ENCODE measurements around the gene HENMT1.

Gene HENMT1

DNA sequence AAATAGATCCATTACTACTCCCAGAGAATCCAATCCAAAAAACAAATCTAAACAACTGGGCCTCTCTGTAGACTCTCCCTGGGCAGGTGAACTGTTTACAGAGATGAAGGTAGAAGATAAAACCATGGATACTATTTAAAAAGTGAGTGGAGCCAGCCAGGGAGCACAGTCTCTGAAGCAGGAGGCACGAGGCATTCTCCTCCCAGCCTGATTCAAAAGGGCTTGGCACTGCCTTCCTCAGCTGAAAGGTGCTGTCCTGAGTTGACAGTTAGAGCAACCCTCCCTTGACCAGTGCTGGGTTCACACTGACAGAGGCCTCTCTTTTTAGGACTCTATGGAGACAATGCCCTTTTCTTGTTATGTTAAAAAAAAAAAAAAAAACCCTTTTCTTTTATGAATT is 36.8 kb downstream of the HENMT1 start:
- DNase-seq: no peak

DNA sequence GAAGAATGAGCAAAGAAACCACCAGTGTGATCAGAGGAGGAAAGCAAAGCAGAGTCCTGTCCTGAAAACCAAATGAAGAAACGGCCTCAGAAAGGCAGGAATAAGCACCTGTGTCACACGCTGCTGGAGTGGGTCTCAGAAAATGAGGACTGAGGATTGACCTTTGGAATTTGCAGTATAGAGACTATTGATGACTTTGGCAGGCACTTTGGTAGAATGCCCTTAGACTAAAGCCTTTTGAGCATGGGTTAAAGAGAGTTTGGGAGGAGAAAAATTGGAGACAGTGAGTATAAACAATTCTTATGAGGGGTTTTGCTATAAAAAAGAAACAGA is 43.2 kb downstream of the HENMT1 start:
- DNase-seq: no peak

DNA sequence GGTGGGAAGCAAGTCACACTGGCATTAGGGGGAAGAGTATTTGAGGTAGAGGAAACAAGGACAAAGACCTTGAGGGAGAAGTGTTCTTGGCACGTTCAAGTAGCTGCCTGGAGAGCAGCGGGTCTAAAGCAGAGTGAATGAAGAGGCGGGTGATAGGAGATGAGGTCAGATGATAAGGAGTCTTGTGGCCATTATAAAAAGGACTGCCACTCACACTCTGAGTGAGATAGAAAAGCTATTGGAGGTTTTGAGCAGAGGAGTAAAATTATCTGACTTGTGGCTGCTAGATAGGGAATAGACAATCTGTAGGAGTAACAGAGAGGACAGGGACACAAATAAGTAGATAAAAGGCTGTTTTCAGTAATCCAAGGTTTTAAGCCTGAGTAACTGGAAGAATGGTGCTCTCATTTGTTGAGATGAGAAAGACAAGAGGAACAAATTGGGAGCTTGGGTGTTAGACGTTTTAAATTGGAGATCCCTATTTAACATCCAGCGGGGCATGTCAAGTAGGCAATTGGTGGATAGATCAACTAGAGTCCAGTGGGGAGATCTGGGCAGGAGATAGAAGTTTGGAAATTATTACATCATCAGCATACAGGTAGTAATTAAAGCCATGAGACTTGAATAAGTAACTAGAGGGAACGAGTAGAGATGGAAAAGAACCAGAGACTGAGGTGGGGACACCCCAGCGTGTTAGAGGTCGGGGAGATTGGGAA is 43.7 kb downstream of the HENMT1 start:
- DNase-seq: no peak

DNA sequence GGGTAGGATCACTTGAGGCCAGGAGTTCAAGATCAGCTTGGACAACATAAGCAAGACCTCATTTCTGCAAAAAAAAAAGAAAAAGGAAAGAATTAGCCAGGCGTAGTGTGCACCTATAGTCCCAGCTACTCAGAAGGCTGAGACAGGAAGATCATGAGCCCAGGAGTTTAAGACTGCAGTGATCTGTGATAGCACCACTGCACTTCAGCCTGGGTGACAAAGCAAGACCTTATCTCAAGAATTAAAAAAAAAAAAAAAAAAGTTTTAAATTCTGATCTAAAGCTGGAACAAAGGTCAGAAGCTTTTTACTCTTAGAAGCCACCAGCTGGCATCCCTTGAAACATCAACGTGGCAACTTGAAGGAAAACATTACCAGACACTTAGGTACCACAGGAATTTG is 45.3 kb downstream of the HENMT1 start:
- DNase-seq: no peak

DNA sequence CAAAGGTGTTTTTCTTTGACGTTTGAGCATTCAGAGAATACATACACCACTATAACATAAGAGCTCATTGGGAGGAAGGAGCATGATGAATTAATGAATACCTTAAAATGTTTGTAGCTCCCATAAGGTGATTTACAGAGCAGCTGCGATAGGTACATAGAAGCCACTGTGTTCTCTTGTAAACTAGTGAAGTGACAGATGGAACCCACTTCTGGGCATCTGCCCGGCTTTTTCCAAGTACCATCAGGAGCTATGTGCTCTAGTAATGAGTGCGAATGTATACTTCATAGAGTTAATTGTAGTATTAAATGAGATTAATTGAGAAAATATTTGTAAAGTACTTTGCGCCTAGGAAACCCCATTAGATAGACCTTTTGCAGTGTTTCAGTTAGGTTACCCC is 48.4 kb downstream of the HENMT1 start:
- no peak for DNase-seq

DNA sequence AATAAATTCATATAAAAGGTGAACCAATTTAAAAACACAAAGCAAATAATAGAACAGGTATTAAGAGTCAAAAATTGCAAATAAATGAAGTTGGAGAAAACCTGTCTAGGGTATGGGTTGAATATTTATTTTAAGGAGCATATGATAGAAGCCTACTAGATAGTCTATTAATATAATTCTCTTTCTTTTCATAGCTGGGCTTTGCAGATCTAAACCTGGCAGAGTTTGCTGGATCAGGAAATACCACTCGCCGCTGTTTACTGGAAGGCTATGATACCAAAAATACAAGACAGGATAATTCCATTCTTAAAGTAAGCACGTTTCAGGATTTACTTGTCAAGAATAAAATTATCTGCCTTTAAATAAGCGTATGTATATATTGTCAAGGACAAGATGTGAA is 48.9 kb downstream of the HENMT1 start:
- DNase-seq: no peak

DNA sequence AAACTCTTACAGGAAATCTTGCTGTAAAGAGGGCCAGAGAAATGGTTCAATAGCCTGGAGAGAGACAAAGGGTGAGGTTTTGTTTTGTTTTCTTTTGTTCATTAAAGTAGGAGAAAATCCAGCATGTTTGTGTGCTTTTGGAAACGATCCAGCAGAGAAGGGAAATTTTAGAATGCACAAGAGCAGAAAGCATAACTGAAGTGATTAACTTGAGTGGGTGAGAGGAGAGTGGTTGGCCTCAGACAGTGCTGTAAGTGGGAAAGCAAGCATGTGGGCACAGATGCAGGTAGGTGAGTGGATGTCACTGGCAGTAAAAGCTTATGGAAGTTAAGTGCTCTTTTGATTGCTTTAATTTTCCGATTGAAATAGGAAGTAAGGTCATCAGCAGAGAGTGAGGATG is 50.8 kb downstream of the HENMT1 start:
- DNase-seq: no peak

DNA sequence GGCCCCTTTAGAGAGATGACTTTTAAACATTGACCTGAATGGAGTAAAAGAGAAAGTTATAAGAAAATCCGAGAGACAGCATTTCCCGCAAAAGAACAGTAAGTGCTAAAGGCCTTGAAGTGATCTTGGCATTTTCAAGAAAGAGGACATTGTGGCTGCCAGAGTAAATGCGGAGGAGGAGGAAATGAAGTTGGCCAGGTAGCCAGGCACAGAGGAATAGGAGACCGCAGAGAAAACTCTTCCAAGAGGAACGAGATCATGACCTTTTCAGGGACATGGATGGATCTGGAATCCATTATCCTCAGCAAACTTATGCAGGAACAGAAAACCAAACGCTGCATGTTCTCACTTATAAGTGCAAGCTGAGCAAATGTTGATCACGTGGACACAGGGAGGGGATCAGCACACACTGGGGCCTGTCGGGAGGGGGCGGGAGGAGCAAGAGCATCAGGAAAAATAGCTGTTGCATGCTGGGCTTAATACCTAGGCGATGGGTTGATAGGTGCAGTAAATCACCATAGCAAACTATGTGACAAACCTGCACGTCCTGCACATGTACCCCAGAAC is 51.3 kb downstream of the HENMT1 start:
- no peak for DNase-seq

DNA sequence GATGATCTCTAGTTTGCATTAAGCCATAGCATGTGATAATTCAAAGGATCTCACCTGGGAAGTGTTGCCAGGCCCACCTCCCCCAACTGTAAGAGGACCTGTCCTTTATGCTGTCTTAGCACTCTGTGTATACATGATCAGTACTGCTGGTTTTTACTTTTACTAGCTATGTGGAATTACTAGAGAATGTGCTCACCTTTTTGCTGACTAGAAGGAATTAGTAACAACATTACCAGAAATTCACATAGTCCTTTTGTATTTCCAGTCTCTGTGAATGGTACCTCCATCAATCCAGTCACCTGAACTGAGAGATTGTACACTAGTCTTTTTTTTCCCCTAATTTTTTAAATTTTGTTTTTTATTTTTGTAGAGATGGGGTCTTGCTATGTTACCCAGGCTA is 54.4 kb downstream of the HENMT1 start:
- DNase-seq: no peak

DNA sequence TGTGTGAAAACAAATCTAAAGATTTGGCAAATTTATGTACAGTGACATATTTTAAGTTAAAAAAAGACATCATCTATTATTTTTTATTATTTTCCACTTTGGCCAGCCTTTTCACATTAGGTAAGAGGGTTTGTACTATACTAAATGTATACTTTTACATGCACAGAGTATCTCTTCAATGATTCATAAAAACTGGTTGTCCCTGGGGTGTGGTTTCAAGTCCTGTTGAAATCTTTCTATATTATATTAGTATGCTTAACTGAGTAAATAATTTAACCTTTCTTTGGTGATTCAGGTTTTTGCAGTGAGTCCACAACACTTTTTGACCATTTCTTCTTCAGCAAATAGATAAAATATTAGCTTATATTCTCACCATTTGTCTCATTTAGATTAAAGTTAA is 55.3 kb downstream of the HENMT1 start:
- no peak for DNase-seq

DNA sequence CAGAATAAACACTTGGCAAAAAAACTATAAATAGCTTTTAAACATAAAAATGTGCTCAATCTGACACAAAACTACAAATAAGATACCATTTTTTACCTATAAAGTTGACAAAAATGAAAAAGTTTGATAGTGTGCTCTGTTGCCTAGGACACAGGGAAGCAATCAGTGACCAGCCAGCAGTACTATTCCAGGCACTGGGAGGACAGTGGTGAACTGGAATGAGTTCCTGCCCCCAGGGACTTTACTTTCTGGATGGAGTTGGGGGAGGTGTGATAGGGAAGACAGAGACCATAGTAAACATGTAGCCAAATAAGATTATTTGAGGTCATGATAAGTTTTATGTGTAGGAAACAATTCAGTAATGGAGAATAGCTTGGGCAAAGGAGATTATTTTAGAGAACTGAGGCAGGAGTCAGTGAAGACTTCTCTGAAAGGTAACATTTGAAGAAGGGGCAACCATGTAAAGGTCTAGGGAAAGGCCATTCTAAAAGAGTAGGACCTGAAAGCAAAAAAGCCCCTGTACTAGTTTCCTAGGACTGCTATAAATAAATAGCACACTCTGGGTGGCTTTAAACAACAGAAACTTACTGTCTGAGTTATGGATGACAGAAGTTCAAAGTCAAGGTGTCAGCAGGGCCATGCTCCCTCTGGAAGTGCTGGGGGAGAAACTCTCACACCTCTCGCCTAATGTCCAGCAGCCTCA is 59.0 kb downstream of the HENMT1 start:
- no peak for DNase-seq

DNA sequence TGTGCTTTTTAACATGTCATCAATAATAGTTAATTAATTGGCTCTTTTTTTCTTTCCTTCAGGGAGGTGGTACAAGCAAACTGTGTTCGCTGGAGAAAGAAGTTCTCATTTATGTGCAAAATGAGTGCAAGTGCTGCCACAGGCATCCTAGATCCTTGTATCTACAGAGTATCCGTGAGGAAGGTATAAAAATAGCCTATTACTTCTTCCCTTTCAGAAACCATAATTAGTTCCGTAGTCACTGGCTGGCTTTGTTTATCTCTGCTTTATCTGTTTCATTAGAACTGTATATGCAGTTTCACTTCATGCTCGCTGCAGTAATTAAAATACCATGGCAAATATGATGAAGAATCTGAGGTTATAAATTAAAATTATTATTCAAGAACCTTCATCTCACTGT is 60.4 kb downstream of the HENMT1 start:
- no peak for DNase-seq

DNA sequence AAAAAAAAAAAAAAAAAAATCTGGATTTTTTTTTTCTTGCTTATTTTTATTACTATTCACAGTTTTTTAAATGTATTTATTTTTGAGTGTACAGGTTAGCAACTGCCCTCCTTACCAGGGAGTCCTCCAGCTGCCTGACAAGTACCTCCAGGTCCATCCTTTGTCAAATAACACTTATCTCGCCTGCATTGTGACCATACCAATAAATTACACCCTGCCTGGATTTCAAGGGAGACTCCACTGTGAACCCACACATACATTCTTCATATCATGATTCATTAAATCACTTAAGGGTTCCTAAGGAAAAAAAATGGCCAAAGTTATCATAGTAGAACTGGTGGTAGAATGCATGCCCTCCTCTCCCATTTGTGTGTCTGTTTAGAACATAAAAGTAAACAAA is 62.6 kb downstream of the HENMT1 start:
- no peak for DNase-seq

Measured in CD4-positive, alpha-beta T cell treated with Interferon alpha-2 for 1 hour (primary cell).